WTC11 (cell line): ENCODE results near the gene TMEM236. TPM values are rescaled to one million over a fixed set of nuclear protein-coding genes. Genes with fewer than 3 reads are reported as not detected.
A peak's percentile ranks its signal among the peaks of the same experiment; 100 is the strongest.

Source experiments
- ATAC-seq: fragments of 200-7000 bp; cut with Tn5 transposase; 2 replicates; pipeline ENCODE4 v1.10.0; 2021; ENCODE audit warnings: mild to moderate bottlenecking, moderate library complexity
- CTCF ChIA-PET: fragments of 300-600 bp; sonication (Branson Sonifier 250); formaldehyde crosslinking; loops from one replicate; lab custom pipeline; 2021; ENCODE audit warnings: antibody characterized with exemption; lab: Charles Lee
- POLR2A ChIA-PET: fragments of 350-600 bp; sonication (Branson Sonifier 250); formaldehyde crosslinking; loops from one replicate; lab custom pipeline; 2021; ENCODE audit warnings: antibody characterized with exemption; lab: Charles Lee
- DNase-seq: peaks from one replicate; pipeline ENCODE4 v3.0.0; 2021; ENCODE audit warnings: low spot score
- H3K27ac Mint-ChIP-seq: 2 replicates; pipeline ENCODE4 v1.8.0; 2021; ENCODE audit warnings: mixed read lengths
- H3K27me3 Mint-ChIP-seq: 2 replicates; pipeline ENCODE4 v1.8.0; 2021; ENCODE audit warnings: low read depth, mild to moderate bottlenecking, moderate library complexity, mixed read lengths
- H3K36me3 Mint-ChIP-seq: 2 replicates; pipeline ENCODE4 v1.8.0; 2021; ENCODE audit warnings: mixed read lengths
- H3K4me1 Mint-ChIP-seq: 2 replicates; pipeline ENCODE4 v1.8.0; 2022; ENCODE audit warnings: mixed read lengths
- H3K4me3 Mint-ChIP-seq: 2 replicates; pipeline ENCODE4 v1.8.0; 2021; ENCODE audit warnings: mild to moderate bottlenecking, moderate library complexity, mixed read lengths
- H3K9me3 Mint-ChIP-seq: 2 replicates; pipeline ENCODE4 v1.8.0; 2021; ENCODE audit warnings: mixed read lengths
- AFF4 ChIP-seq: sonication (generic); formaldehyde crosslinking; IDR thresholded peaks from 2 replicates; pipeline ENCODE4 v1.8.1; 2023; ENCODE audit warnings: mild to moderate bottlenecking, missing genetic modification reagents, borderline replicate concordance
- ELF4 ChIP-seq: sonication (generic); formaldehyde crosslinking; IDR thresholded peaks from 2 replicates; pipeline ENCODE4 v1.8.1; 2022; ENCODE audit warnings: low read depth, mild to moderate bottlenecking, moderate library complexity, missing genetic modification reagents
- EMX1 ChIP-seq: fragments of 250-450 bp; sonication (Bioruptor Pico); IDR thresholded peaks from 2 replicates; pipeline ENCODE4 v1.8.0; 2021; ENCODE audit warnings: mild to moderate bottlenecking
- FOXP1 ChIP-seq: sonication (generic); formaldehyde crosslinking; IDR thresholded peaks from 2 replicates; pipeline ENCODE4 v1.8.0; 2022; ENCODE audit warnings: missing genetic modification reagents, mild to moderate bottlenecking, moderate library complexity, borderline replicate concordance
- JAZF1 ChIP-seq: fragments of 250-450 bp; sonication (Bioruptor Pico); IDR thresholded peaks from 2 replicates; pipeline ENCODE4 v1.9.0; 2021; ENCODE audit warnings: moderate library complexity, mild to moderate bottlenecking, inconsistent platforms
- JUN ChIP-seq: sonication (generic); formaldehyde crosslinking; IDR thresholded peaks from 2 replicates; pipeline ENCODE4 v1.8.0; 2023; ENCODE audit warnings: mild to moderate bottlenecking, missing genetic modification reagents
- NR3C1 ChIP-seq: sonication (generic); formaldehyde crosslinking; conservative IDR thresholded peaks from 2 replicates; pipeline ENCODE4 v1.8.1; 2023; ENCODE audit warnings: low read depth, mild to moderate bottlenecking, missing genetic modification reagents
- PRRX2 ChIP-seq: fragments of 250-450 bp; sonication (Bioruptor Pico); IDR thresholded peaks from 2 replicates; pipeline ENCODE4 v1.8.0; 2021; ENCODE audit warnings: mild to moderate bottlenecking
- ZNF317 ChIP-seq: sonication (generic); formaldehyde crosslinking; IDR thresholded peaks from 2 replicates; pipeline ENCODE4 v1.8.1; 2023; ENCODE audit warnings: low read depth, mild to moderate bottlenecking, moderate library complexity, missing genetic modification reagents, borderline replicate concordance
- ZNF512 ChIP-seq: sonication (generic); formaldehyde crosslinking; IDR thresholded peaks from 2 replicates; pipeline ENCODE4 v1.8.1; 2022; ENCODE audit warnings: missing genetic modification reagents, borderline replicate concordance
- total RNA-seq: library from RNA; stranded (reverse); gene quantifications from 3 replicates; pipeline ENCODE4 v1.2.3, GENCODE V29; 2021
- TF ChIP-seq, protein P1 (sequence below): sonication (generic); formaldehyde crosslinking; IDR thresholded peaks from 2 replicates; pipeline ENCODE4 v1.8.1; 2022; ENCODE audit warnings: mild to moderate bottlenecking, missing genetic modification reagents, moderate library complexity, borderline replicate concordance
- TF ChIP-seq, protein P2 (sequence below): fragments of 200-600 bp; IDR thresholded peaks from 2 replicates; pipeline ENCODE4 v1.8.0; 2022; ENCODE audit warnings: antibody characterized with exemption
- TF ChIP-seq, protein P3 (sequence below): sonication (generic); formaldehyde crosslinking; IDR thresholded peaks from 2 replicates; pipeline ENCODE4 v1.8.0; 2023; ENCODE audit warnings: missing genetic modification reagents, mild to moderate bottlenecking, borderline replicate concordance
- TF ChIP-seq, protein P4 (sequence below): fragments of 250-450 bp; sonication (Bioruptor Pico); IDR thresholded peaks from 2 replicates; pipeline ENCODE4 v1.9.0; 2021; ENCODE audit warnings: moderate library complexity, mild to moderate bottlenecking, inconsistent platforms, borderline replicate concordance
- TF ChIP-seq, protein P5 (sequence below): sonication (generic); formaldehyde crosslinking; IDR thresholded peaks from 2 replicates; pipeline ENCODE4 v1.8.0; 2022; ENCODE audit warnings: missing genetic modification reagents

Gene TMEM236
- total RNA-seq, 1 experiment from 2014 or later = 0.04 TPM

GRCh38 chr10:17833656-17834055 is 81.7 kb downstream of the TMEM236 start:
- Mint-ChIP-seq H3K27me3 (no peaks in the 10 kb centered on the region), H3K36me3 (no peaks in the 10 kb centered on the region), H3K4me3 (no peak overlapping the region), H3K4me1 (peaks cover 10% of the 10 kb centered on the region), H3K27ac (no peak overlapping the region), H3K9me3 (no peaks in the 10 kb centered on the region)
- no peak for ATAC-seq
- CTCF ChIA-PET = no interaction called here
- POLR2A ChIA-PET = no interaction called here
- DNase-seq = no peak
- TF ChIP-seq ZNF512 = no peak

- H3K27ac Mint-ChIP-seq = no peak overlapping the region
- ATAC-seq (peak; percentile 57), DNase-seq (no peak)
- ChIA-PET CTCF (interaction anchor here (1.3 kb wide), 1 partner anchor 12 kb away, joined by 5 read pairs; no protein-coding TSS in a partner anchor), POLR2A (no interaction called here)
- no peak overlapping the region for H3K4me3 Mint-ChIP-seq
- peaks cover 10% of the 10 kb centered on the region for H3K4me1 Mint-ChIP-seq
- no peaks in the 10 kb centered on the region for H3K27me3 Mint-ChIP-seq
- TF ChIP-seq EMX1 (CRISPR knock-in tag) (no peak), FOXP1 (CRISPR knock-in tag) (no peak), JUN (CRISPR knock-in tag) (no peak), NR3C1 (CRISPR knock-in tag) (no peak), JAZF1 (CRISPR knock-in tag) (no peak), AFF4 (CRISPR knock-in tag) (no peak), ZNF317 (CRISPR knock-in tag) (no peak), ELF4 (CRISPR knock-in tag) (no peak), PRRX2 (CRISPR knock-in tag) (no peak)
- TF ChIP-seq, protein P1, sequence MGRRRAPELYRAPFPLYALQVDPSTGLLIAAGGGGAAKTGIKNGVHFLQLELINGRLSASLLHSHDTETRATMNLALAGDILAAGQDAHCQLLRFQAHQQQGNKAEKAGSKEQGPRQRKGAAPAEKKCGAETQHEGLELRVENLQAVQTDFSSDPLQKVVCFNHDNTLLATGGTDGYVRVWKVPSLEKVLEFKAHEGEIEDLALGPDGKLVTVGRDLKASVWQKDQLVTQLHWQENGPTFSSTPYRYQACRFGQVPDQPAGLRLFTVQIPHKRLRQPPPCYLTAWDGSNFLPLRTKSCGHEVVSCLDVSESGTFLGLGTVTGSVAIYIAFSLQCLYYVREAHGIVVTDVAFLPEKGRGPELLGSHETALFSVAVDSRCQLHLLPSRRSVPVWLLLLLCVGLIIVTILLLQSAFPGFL (CRISPR knock-in tag) = no peak
- TF ChIP-seq, protein P2, sequence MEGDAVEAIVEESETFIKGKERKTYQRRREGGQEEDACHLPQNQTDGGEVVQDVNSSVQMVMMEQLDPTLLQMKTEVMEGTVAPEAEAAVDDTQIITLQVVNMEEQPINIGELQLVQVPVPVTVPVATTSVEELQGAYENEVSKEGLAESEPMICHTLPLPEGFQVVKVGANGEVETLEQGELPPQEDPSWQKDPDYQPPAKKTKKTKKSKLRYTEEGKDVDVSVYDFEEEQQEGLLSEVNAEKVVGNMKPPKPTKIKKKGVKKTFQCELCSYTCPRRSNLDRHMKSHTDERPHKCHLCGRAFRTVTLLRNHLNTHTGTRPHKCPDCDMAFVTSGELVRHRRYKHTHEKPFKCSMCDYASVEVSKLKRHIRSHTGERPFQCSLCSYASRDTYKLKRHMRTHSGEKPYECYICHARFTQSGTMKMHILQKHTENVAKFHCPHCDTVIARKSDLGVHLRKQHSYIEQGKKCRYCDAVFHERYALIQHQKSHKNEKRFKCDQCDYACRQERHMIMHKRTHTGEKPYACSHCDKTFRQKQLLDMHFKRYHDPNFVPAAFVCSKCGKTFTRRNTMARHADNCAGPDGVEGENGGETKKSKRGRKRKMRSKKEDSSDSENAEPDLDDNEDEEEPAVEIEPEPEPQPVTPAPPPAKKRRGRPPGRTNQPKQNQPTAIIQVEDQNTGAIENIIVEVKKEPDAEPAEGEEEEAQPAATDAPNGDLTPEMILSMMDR = no peak
- TF ChIP-seq, protein P3, sequence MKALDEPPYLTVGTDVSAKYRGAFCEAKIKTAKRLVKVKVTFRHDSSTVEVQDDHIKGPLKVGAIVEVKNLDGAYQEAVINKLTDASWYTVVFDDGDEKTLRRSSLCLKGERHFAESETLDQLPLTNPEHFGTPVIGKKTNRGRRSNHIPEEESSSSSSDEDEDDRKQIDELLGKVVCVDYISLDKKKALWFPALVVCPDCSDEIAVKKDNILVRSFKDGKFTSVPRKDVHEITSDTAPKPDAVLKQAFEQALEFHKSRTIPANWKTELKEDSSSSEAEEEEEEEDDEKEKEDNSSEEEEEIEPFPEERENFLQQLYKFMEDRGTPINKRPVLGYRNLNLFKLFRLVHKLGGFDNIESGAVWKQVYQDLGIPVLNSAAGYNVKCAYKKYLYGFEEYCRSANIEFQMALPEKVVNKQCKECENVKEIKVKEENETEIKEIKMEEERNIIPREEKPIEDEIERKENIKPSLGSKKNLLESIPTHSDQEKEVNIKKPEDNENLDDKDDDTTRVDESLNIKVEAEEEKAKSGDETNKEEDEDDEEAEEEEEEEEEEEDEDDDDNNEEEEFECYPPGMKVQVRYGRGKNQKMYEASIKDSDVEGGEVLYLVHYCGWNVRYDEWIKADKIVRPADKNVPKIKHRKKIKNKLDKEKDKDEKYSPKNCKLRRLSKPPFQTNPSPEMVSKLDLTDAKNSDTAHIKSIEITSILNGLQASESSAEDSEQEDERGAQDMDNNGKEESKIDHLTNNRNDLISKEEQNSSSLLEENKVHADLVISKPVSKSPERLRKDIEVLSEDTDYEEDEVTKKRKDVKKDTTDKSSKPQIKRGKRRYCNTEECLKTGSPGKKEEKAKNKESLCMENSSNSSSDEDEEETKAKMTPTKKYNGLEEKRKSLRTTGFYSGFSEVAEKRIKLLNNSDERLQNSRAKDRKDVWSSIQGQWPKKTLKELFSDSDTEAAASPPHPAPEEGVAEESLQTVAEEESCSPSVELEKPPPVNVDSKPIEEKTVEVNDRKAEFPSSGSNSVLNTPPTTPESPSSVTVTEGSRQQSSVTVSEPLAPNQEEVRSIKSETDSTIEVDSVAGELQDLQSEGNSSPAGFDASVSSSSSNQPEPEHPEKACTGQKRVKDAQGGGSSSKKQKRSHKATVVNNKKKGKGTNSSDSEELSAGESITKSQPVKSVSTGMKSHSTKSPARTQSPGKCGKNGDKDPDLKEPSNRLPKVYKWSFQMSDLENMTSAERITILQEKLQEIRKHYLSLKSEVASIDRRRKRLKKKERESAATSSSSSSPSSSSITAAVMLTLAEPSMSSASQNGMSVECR (CRISPR knock-in tag) = no peak
- TF ChIP-seq, protein P4, sequence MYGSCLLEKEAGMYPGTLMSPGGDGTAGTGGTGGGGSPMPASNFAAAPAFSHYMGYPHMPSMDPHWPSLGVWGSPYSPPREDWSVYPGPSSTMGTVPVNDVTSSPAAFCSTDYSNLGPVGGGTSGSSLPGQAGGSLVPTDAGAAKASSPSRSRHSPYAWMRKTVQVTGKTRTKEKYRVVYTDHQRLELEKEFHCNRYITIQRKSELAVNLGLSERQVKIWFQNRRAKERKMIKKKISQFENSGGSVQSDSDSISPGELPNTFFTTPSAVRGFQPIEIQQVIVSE = no peak
- TF ChIP-seq, protein P5, sequence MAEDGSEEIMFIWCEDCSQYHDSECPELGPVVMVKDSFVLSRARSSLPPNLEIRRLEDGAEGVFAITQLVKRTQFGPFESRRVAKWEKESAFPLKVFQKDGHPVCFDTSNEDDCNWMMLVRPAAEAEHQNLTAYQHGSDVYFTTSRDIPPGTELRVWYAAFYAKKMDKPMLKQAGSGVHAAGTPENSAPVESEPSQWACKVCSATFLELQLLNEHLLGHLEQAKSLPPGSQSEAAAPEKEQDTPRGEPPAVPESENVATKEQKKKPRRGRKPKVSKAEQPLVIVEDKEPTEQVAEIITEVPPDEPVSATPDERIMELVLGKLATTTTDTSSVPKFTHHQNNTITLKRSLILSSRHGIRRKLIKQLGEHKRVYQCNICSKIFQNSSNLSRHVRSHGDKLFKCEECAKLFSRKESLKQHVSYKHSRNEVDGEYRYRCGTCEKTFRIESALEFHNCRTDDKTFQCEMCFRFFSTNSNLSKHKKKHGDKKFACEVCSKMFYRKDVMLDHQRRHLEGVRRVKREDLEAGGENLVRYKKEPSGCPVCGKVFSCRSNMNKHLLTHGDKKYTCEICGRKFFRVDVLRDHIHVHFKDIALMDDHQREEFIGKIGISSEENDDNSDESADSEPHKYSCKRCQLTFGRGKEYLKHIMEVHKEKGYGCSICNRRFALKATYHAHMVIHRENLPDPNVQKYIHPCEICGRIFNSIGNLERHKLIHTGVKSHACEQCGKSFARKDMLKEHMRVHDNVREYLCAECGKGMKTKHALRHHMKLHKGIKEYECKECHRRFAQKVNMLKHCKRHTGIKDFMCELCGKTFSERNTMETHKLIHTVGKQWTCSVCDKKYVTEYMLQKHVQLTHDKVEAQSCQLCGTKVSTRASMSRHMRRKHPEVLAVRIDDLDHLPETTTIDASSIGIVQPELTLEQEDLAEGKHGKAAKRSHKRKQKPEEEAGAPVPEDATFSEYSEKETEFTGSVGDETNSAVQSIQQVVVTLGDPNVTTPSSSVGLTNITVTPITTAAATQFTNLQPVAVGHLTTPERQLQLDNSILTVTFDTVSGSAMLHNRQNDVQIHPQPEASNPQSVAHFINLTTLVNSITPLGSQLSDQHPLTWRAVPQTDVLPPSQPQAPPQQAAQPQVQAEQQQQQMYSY (CRISPR knock-in tag) = no peak
- H3K36me3 Mint-ChIP-seq = no peaks in the 10 kb centered on the region
- no peaks in the 10 kb centered on the region for H3K9me3 Mint-ChIP-seq
Measured at GRCh38 chr10:17835688-17836087, 83.7 kb downstream of the TMEM236 start.
